PC-3 (cell line): ENCODE data around the gene TMED8.

Experiments used
- EZH2 ChIP-seq: fragments of 300-600 bp; sonication (generic); IDR thresholded peaks from one replicate; pipeline ENCODE4 v1.6.1; 2017; ENCODE audit warnings: antibody characterized with exemption, mild to moderate bottlenecking, low read length; ENCODE audit not compliant: unreplicated experiment
- EZH2phosphoT487 ChIP-seq: fragments of 300-600 bp; sonication (generic); IDR thresholded peaks from 2 replicates; pipeline ENCODE4 v1.6.1; 2018; ENCODE audit warnings: mild to moderate bottlenecking, antibody characterized with exemption, low read length, borderline replicate concordance
- TF ChIP-seq, protein P1 (sequence below): fragments of 300-600 bp; sonication (generic); conservative IDR thresholded peaks from 2 replicates; pipeline ENCODE4 v1.5.1; 2017; ENCODE audit warnings: antibody characterized with exemption, low read depth, mild to moderate bottlenecking, low read length

DNA sequence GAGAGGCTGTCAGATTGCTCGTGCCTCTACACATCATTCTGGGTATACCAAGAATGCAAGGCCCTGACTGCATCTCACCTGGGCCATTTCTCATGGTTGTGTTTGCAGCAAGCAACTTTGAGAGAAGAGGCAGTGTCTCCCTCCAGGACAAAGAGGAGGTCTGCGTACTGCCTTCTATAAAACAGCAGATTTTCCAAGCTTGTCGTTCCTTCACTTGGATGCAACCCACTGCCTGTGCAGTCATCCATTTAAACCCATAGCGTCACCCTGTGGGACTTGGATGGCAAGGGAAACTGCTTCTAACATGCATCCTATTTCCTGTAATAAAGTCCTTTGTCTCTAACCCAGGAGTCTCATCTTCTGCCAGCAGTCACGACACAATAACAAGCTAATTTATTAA is 57.5 kb downstream of the TMED8 start:
- TF ChIP-seq, protein P1, sequence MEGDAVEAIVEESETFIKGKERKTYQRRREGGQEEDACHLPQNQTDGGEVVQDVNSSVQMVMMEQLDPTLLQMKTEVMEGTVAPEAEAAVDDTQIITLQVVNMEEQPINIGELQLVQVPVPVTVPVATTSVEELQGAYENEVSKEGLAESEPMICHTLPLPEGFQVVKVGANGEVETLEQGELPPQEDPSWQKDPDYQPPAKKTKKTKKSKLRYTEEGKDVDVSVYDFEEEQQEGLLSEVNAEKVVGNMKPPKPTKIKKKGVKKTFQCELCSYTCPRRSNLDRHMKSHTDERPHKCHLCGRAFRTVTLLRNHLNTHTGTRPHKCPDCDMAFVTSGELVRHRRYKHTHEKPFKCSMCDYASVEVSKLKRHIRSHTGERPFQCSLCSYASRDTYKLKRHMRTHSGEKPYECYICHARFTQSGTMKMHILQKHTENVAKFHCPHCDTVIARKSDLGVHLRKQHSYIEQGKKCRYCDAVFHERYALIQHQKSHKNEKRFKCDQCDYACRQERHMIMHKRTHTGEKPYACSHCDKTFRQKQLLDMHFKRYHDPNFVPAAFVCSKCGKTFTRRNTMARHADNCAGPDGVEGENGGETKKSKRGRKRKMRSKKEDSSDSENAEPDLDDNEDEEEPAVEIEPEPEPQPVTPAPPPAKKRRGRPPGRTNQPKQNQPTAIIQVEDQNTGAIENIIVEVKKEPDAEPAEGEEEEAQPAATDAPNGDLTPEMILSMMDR: no peak; the same call in 1 of the 2 replicates
- TF ChIP-seq EZH2: no peak
- no peak for TF ChIP-seq EZH2phosphoT487
